ENCODE results near the gene LRP1B. TPM values are rescaled to one million over a fixed set of nuclear protein-coding genes. Genes with fewer than 3 reads are reported as not detected.

LRP1B gene
- total and polyA plus RNA-seq, 2 of the 8 experiments (the other 6 are each of a cell fraction or from before 2014, with no cell fraction given): 0.03 TPM; not detected in 1

DNA sequence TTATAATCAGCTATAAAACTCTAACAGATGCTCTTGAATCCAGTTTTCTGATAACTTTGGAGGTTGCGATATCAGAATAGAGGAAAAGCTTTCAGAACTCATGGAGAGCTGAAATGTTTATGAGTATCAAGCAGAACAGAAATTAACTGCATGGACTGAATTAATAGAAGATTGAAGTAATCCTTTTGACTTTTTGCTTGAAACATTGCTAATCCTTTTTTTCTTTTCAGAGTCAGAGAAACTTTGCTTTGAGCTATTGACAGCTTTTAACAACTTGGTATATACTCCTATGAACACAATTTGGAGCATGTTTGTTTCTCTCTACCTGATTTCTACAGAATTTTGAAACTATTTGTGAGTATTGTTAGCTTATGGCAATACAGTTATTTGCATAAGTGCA lies 1254.8 kb downstream of the LRP1B start:
- H3K4ac ChIP-seq (replicated peaks; ENCODE audit: insufficient read length, low read depth, low read length): no peak overlapping the region
- CTCF ChIA-PET (ENCODE audit: partially characterized antibody): interaction anchor here (1.0 kb wide), 1 partner anchor 12 kb away, joined by 3 read pairs; no protein-coding TSS in a partner anchor
- no peak for FAIRE-seq
- TF ChIP-seq CHD2 (IDR thresholded peaks at IDR 0.05; ENCODE audit: low read length): no peak
- TF ChIP-seq TBP (IDR thresholded peaks at IDR 0.05; ENCODE audit: low read depth, low read length): no peak
- TF ChIP-seq, protein P1, sequence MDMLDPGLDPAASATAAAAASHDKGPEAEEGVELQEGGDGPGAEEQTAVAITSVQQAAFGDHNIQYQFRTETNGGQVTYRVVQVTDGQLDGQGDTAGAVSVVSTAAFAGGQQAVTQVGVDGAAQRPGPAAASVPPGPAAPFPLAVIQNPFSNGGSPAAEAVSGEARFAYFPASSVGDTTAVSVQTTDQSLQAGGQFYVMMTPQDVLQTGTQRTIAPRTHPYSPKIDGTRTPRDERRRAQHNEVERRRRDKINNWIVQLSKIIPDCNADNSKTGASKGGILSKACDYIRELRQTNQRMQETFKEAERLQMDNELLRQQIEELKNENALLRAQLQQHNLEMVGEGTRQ (IDR thresholded peaks at IDR 0.05; ENCODE audit: low read length): no peak
- no peak for TF ChIP-seq TCF12 (IDR thresholded peaks at IDR 0.05; ENCODE audit: low read depth, low read length)
- TF ChIP-seq POLR2A (IDR thresholded peaks at IDR 0.05; ENCODE audit: control extremely low read depth in 1 of 2, low read depth in 2 of 2, low read length in 2 of 2): no peak
- no peak for TF ChIP-seq EP300 (IDR thresholded peaks at IDR 0.05; ENCODE audit: borderline replicate concordance in 1 of 2, low read depth in 2 of 2, low read length in 2 of 2)
- no peak for TF ChIP-seq KDM1A (IDR thresholded peaks at IDR 0.05; ENCODE audit: borderline replicate concordance, low read length)
- no peak for TF ChIP-seq NRF1 (IDR thresholded peaks at IDR 0.05; ENCODE audit: low read depth, low read length)
- no peak for TF ChIP-seq BCL11A (IDR thresholded peaks at IDR 0.05; ENCODE audit: low read depth in 2 of 2, low read length in 2 of 2)
- TF ChIP-seq CBX5 (IDR thresholded peaks at IDR 0.05; ENCODE audit: low read depth, low read length): no peak
- no peak for TF ChIP-seq SIN3A (conservative IDR thresholded peaks at IDR 0.05 in 1 of 2, IDR thresholded peaks at IDR 0.05 in 1 of 2; ENCODE audit: low read depth in 1 of 2, low read length in 2 of 2)
- no peak for TF ChIP-seq KDM5A (IDR thresholded peaks at IDR 0.05; ENCODE audit: low read length)
- no peak for TF ChIP-seq FOSL1 (IDR thresholded peaks at IDR 0.05; ENCODE audit: insufficient read depth, low read depth, low read length)
- TF ChIP-seq SP4 (IDR thresholded peaks at IDR 0.05; ENCODE audit: low read length): no peak
- no peak for TF ChIP-seq SIRT6 (IDR thresholded peaks at IDR 0.05; ENCODE audit: low read length)

More for the DNA sequence above, 1254.8 kb downstream of the LRP1B start:
- DNase-seq (ENCODE audit: low read depth in 1 of 2, low spot score in 2 of 2): no peak
- Histone ChIP-seq H2AFZ (ENCODE audit: low read length) (no peak overlapping the region), H3K56ac (replicated peaks; ENCODE audit: insufficient read length, low read depth, low read length) (no peak overlapping the region), H3K4me3 (ENCODE audit: extremely low read depth in 1 of 4, insufficient read depth in 2 of 4, low read depth in 3 of 4, low read length in 4 of 4) (no peak overlapping the region), H3K4me2 (ENCODE audit: insufficient read depth in 1 of 2, low read depth in 2 of 2, low read length in 2 of 2) (no peak overlapping the region), H4K20me1 (replicated peaks in 1 of 2; ENCODE audit: control insufficient read depth in 1 of 2, insufficient read depth in 2 of 2, low read length in 2 of 2) (no peaks in the 10 kb centered on the region), H4K8ac (ENCODE audit: extremely low read depth, insufficient read depth, low read length) (no peak overlapping the region), H3K9me3 (ENCODE audit: insufficient read depth in 2 of 2, low read depth in 1 of 2, low read length in 1 of 2) (peaks cover 18 to 26% of the 10 kb centered on the region in 2 experiments), H3K27me3 (replicated peaks in 1 of 4; ENCODE audit: control insufficient read depth in 3 of 4, extremely low read depth in 1 of 4, insufficient read depth in 3 of 4, low read length in 3 of 4) (no peaks in the 10 kb centered on the region), H2BK20ac (ENCODE audit: low read length) (no peak overlapping the region), H2BK5ac (ENCODE audit: low read depth, low read length) (no peak overlapping the region), H3K27ac (ENCODE audit: low read depth, low read length) (no peak overlapping the region), H2AK5ac (ENCODE audit: low read depth, low read length) (no peak overlapping the region), H3K23ac (ENCODE audit: insufficient read length) (no peak overlapping the region), H3K79me2 (ENCODE audit: control insufficient read depth in 1 of 2, insufficient read depth in 2 of 2, low read length in 2 of 2) (no peaks in the 10 kb centered on the region), H3K4me1 (replicated peaks in 1 of 4; ENCODE audit: control insufficient read depth in 3 of 4, insufficient read depth in 4 of 4, low read length in 3 of 4) (no peaks in the 10 kb centered on the region), H3K14ac (ENCODE audit: insufficient read length) (no peak overlapping the region), H2BK120ac (replicated peaks; ENCODE audit: low read depth, low read length) (no peak overlapping the region), H4K91ac (replicated peaks; ENCODE audit: insufficient read length, low read length) (no peak overlapping the region), H3K79me1 (ENCODE audit: low read depth, low read length) (no peaks in the 10 kb centered on the region), H3K23me2 (ENCODE audit: low read depth, low read length) (no peaks in the 10 kb centered on the region), H2BK15ac (ENCODE audit: low read length) (no peak overlapping the region), H3K36me3 (ENCODE audit: control insufficient read depth in 2 of 4, insufficient read depth in 4 of 4, low read length in 3 of 4) (peaks cover 0 to 3% (median 0%) of the 10 kb centered on the region in 4 experiments; a peak in 2 of 8 replicates), H3K9ac (replicated peaks in 1 of 4; ENCODE audit: extremely low read depth in 1 of 4, low read depth in 3 of 4, low read length in 3 of 4) (no peak overlapping the region), H4K5ac (ENCODE audit: insufficient read length, low read depth, low read length) (no peak overlapping the region), H3K18ac (ENCODE audit: extremely low read depth, low read length) (no peak overlapping the region), H2BK12ac (ENCODE audit: low read depth, low read length) (no peak overlapping the region)
- POLR2A ChIA-PET (ENCODE audit: partially characterized antibody): no interaction called here
- WGBS, 2 experiments (ENCODE audit: extremely low coverage in 1 of 2, insufficient coverage in 1 of 2, insufficient read length in 1 of 2, insufficient replicate concordance in 2 of 2, low coverage in 1 of 2, low lambda C conversion rate in 2 of 2, missing lambda C conversion rate in 1 of 2): 100% methylated on average over 1 of the region's 1 CpG; no CpG with 5 or more reads in 1 of the 2 experiments

Data from H1 (cell line).